ENCODE data around the gene MEI1. TPM values are rescaled to one million over a fixed set of nuclear protein-coding genes. Genes with fewer than 3 reads are reported as not detected.

Gene MEI1
- polyA plus RNA-seq, 1 donor (not counting 4 experiments of a cell fraction or from before 2014, with no cell fraction given) = 0.10 TPM

DNA sequence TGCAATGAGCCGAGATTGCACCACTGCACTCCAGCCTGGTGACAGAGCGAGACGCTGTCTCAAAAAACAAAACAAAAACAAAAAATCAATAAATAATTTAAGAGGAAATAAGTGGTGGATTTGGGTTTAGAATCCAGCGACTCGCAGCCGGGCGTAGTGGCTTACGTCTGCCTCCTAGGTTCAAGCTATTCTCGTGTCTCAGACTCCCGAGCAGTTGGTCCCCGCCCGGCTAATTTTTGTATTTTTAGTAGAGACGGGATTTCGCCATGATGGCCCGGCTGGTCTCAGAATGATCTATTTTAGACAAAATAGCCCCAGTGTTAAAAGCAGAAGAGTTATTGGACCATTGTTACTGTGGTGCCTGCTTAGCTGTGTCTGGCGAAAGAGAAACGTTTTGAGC is 40.4 kb upstream of the MEI1 start:
- dilution Hi-C loops (cut with MboI; ENCODE audit: extremely low pct_ligation_motif_present, low sequenced_read_pairs) = no loop called here
- H3K36me3 ChIP-seq (ENCODE audit: control insufficient read depth in 2 of 2, extremely low read depth in 1 of 2, insufficient read depth in 2 of 2, low read length in 2 of 2) = peaks cover 41 to 74% of the 10 kb centered on the region in 2 experiments
- FAIRE-seq = no peak

DNA sequence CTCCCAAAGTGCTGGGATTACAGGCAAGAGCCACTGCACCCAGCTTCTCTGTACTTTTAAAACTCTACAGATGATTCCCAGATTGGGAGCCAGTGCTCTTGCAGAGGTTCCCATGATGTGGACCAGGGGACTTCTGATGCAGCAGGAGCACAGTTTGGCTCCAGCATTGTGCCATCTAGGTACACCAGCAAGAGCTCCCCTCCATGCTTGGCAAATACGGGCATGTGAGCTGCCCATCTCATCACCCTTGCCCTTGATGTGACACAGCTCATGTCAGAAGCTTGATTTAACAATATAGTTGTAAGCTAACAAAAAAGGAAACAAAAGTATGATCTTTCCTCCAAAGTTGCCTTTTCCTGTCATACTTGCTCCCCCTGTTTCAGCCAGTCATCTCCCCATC is 39.4 kb upstream of the MEI1 start:
- H3K79me2 ChIP-seq (ENCODE audit: control insufficient read depth, insufficient read depth, low read length) = peaks cover 1% of the 10 kb centered on the region
- peaks cover 37 to 66% of the 10 kb centered on the region in 2 experiments for H3K36me3 ChIP-seq (ENCODE audit: control insufficient read depth in 2 of 2, extremely low read depth in 1 of 2, insufficient read depth in 2 of 2, low read length in 2 of 2)
- H3K27ac ChIP-seq (ENCODE audit: control insufficient read depth, insufficient read depth, low read length) = no peak overlapping the region
- no peaks in the 10 kb centered on the region for H3K9me1 ChIP-seq (ENCODE audit: control insufficient read depth, extremely low read depth, insufficient read depth, low read length)
- TF ChIP-seq, protein P1, sequence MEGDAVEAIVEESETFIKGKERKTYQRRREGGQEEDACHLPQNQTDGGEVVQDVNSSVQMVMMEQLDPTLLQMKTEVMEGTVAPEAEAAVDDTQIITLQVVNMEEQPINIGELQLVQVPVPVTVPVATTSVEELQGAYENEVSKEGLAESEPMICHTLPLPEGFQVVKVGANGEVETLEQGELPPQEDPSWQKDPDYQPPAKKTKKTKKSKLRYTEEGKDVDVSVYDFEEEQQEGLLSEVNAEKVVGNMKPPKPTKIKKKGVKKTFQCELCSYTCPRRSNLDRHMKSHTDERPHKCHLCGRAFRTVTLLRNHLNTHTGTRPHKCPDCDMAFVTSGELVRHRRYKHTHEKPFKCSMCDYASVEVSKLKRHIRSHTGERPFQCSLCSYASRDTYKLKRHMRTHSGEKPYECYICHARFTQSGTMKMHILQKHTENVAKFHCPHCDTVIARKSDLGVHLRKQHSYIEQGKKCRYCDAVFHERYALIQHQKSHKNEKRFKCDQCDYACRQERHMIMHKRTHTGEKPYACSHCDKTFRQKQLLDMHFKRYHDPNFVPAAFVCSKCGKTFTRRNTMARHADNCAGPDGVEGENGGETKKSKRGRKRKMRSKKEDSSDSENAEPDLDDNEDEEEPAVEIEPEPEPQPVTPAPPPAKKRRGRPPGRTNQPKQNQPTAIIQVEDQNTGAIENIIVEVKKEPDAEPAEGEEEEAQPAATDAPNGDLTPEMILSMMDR (optimal IDR thresholded peaks at IDR 0.05 in 1 of 3, IDR thresholded peaks at IDR 0.05 in 1 of 3, conservative IDR thresholded peaks at IDR 0.05 in 1 of 3; ENCODE audit: extremely low read depth in 1 of 3, insufficient read depth in 2 of 3, low read length in 3 of 3) = no peak
- H3K9me3 ChIP-seq (ENCODE audit: control insufficient read depth, low read depth, low read length) = no peaks in the 10 kb centered on the region
- DNase-seq (ENCODE audit: low read depth, low spot score) = no peak
- H4K20me1 ChIP-seq (ENCODE audit: control insufficient read depth, extremely low read depth, insufficient read depth, low read length) = peaks cover 2% of the 10 kb centered on the region
- no peaks in the 10 kb centered on the region for H3K27me3 ChIP-seq (ENCODE audit: control insufficient read depth, extremely low read depth, insufficient read depth, low read length)
- no peak overlapping the region for H3K9ac ChIP-seq (ENCODE audit: control insufficient read depth, extremely low read depth, insufficient read depth, low read length)
- no peak overlapping the region for H3K4me2 ChIP-seq (ENCODE audit: control insufficient read depth, extremely low read depth, insufficient read depth, low read depth, low read length)
- FAIRE-seq = no peak
- no peak overlapping the region for H2AFZ ChIP-seq (ENCODE audit: control insufficient read depth, low read length)
- dilution Hi-C loops (cut with MboI; ENCODE audit: extremely low pct_ligation_motif_present, low sequenced_read_pairs) = no loop called here
- peaks cover 10% of the 10 kb centered on the region for H3K4me1 ChIP-seq (ENCODE audit: control insufficient read depth, extremely low read depth, insufficient read depth, low read length)
- no peak overlapping the region for H3K4me3 ChIP-seq (ENCODE audit: control insufficient read depth in 2 of 3, extremely low read depth in 1 of 3, insufficient read depth in 2 of 3, low read depth in 1 of 3, low read length in 3 of 3)

More for the DNA sequence above, 40.4 kb upstream of the MEI1 start:
- H3K4me2 ChIP-seq (ENCODE audit: control insufficient read depth, extremely low read depth, insufficient read depth, low read depth, low read length) = no peak overlapping the region
- DNase-seq (ENCODE audit: low read depth, low spot score) = no peak
- no peaks in the 10 kb centered on the region for H3K9me1 ChIP-seq (ENCODE audit: control insufficient read depth, extremely low read depth, insufficient read depth, low read length)
- H3K9me3 ChIP-seq (ENCODE audit: control insufficient read depth, low read depth, low read length) = no peaks in the 10 kb centered on the region
- peaks cover 3% of the 10 kb centered on the region for H4K20me1 ChIP-seq (ENCODE audit: control insufficient read depth, extremely low read depth, insufficient read depth, low read length)
- H3K9ac ChIP-seq (ENCODE audit: control insufficient read depth, extremely low read depth, insufficient read depth, low read length) = no peak overlapping the region
- H3K27ac ChIP-seq (ENCODE audit: control insufficient read depth, insufficient read depth, low read length) = no peak overlapping the region
- no peaks in the 10 kb centered on the region for H3K27me3 ChIP-seq (ENCODE audit: control insufficient read depth, extremely low read depth, insufficient read depth, low read length)
- no peak overlapping the region for H3K4me3 ChIP-seq (ENCODE audit: control insufficient read depth in 2 of 3, extremely low read depth in 1 of 3, insufficient read depth in 2 of 3, low read depth in 1 of 3, low read length in 3 of 3)
- H2AFZ ChIP-seq (ENCODE audit: control insufficient read depth, low read length) = no peak overlapping the region
- no peaks in the 10 kb centered on the region for H3K4me1 ChIP-seq (ENCODE audit: control insufficient read depth, extremely low read depth, insufficient read depth, low read length)
- peaks cover 1% of the 10 kb centered on the region for H3K79me2 ChIP-seq (ENCODE audit: control insufficient read depth, insufficient read depth, low read length)
- TF ChIP-seq EZH2 (IDR thresholded peaks at IDR 0.05; ENCODE audit: low read length) = no peak
- TF ChIP-seq, protein P1 (optimal IDR thresholded peaks at IDR 0.05 in 1 of 3, IDR thresholded peaks at IDR 0.05 in 1 of 3, conservative IDR thresholded peaks at IDR 0.05 in 1 of 3; ENCODE audit: extremely low read depth in 1 of 3, insufficient read depth in 2 of 3, low read length in 3 of 3) = no peak
